Subcutaneous abdominal adipose tissue (tissue), 5 donors: Measurements from ENCODE around the gene FOXL3.

Source experiments
- H3K27ac ChIP-seq: one replicate; pipeline ENCODE4 v1.7.0; 2013; ENCODE audit warnings: low read depth, mild to moderate bottlenecking, inconsistent platforms, low read length, moderate library complexity
- H3K27me3 ChIP-seq, 5 donors: one replicate each; pipeline ENCODE4 v1.7.0; 2013; ENCODE audit warnings: low read length in 5 of 5, inconsistent platforms in 1 of 5; ENCODE audit not compliant: control insufficient read depth in 5 of 5, insufficient read depth in 4 of 5
- H3K36me3 ChIP-seq, 5 donors: one replicate each; pipeline ENCODE4 v1.7.0; 2013; ENCODE audit warnings: low read length in 5 of 5; ENCODE audit not compliant: control insufficient read depth in 5 of 5, insufficient read depth in 5 of 5
- H3K4me1 ChIP-seq, 5 donors: one replicate each; pipeline ENCODE4 v1.7.0; 2013; ENCODE audit warnings: low read length in 5 of 5, mild to moderate bottlenecking in 3 of 5, moderate library complexity in 1 of 5; ENCODE audit not compliant: control insufficient read depth in 5 of 5, insufficient read depth in 5 of 5
- H3K4me3 ChIP-seq, 5 donors: one replicate each; pipeline ENCODE4 v1.7.0; 2013; ENCODE audit warnings: low read length in 5 of 5, low read depth in 1 of 5
- H3K9ac ChIP-seq, 5 donors: one replicate each; pipeline ENCODE4 v1.7.0; 2013; ENCODE audit warnings: low read length in 5 of 5, mild to moderate bottlenecking in 4 of 5, moderate library complexity in 3 of 5
- H3K9me3 ChIP-seq, 5 donors: one replicate each; pipeline ENCODE4 v1.7.0; 2013; ENCODE audit warnings: low read length in 5 of 5; ENCODE audit not compliant: control insufficient read depth in 5 of 5
- donor health status: healthy.
- donor health status: healthy.
- donor health status: healthy.
- donor health status: healthy.
- donor health status: healthy.

FOXL3 gene

DNA sequence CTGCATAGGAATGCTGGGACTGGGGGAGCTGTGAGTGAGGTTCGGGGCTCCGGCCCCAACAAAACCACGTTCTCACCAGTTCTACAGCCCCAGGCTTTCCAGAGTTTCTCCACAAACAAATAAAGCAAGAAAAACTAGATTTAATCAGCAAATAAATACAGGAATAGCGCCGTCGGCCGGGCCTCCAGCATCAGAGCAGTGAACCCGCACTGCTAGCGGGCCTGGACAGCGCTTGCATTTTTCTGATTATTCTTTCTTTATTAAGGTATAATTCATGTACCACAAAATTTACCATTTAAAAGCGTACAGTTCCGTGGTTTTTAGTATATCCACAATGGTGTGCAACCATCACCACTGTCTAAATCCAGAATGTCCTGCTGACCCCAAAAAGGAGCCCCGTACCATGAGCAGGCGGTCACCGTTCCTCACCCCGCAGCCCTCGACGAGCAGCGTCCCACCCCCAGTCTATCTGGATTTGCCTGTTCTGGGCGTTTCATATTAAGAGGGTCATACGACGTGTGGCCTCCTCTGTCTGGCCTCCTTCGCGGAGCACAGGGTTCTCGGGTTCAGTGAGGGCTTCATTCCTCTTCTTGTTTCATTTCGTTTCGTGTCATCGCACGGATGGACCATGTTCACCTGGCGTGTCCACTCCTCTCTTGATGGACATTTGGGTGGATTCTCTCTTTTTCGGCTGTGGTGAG, 35.5 kb upstream of the FOXL3 start:
- Histone ChIP-seq H3K27ac (no peak overlapping the region), H3K4me1 (no peaks in the 10 kb centered on the region), H3K9me3 (no peaks in the 10 kb centered on the region), H3K27me3 (no peaks in the 10 kb centered on the region), H3K9ac (no peak overlapping the region), H3K4me3 (no peak overlapping the region), H3K36me3 (peaks cover 0 to 93% (median 66%) of the 10 kb centered on the region in 5 donors)

- Histone ChIP-seq H3K27ac (no peak overlapping the region), H3K4me3 (no peak overlapping the region), H3K27me3 (no peaks in the 10 kb centered on the region), H3K4me1 (no peaks in the 10 kb centered on the region), H3K9me3 (no peaks in the 10 kb centered on the region), H3K36me3 (peaks cover 0 to 93% (median 67%) of the 10 kb centered on the region in 5 donors), H3K9ac (no peak overlapping the region)
Measured at GRCh38 chr7:255038-255435, 34.9 kb upstream of the FOXL3 start.

GRCh38 chr7:255721-256361, 34.1 kb upstream of the FOXL3 start:
- Histone ChIP-seq H3K27me3 (no peaks in the 10 kb centered on the region), H3K4me1 (no peaks in the 10 kb centered on the region), H3K9ac (no peak overlapping the region), H3K36me3 (peaks cover 0 to 93% (median 66%) of the 10 kb centered on the region in 5 donors), H3K4me3 (no peak overlapping the region), H3K27ac (no peak overlapping the region), H3K9me3 (no peaks in the 10 kb centered on the region)

DNA sequence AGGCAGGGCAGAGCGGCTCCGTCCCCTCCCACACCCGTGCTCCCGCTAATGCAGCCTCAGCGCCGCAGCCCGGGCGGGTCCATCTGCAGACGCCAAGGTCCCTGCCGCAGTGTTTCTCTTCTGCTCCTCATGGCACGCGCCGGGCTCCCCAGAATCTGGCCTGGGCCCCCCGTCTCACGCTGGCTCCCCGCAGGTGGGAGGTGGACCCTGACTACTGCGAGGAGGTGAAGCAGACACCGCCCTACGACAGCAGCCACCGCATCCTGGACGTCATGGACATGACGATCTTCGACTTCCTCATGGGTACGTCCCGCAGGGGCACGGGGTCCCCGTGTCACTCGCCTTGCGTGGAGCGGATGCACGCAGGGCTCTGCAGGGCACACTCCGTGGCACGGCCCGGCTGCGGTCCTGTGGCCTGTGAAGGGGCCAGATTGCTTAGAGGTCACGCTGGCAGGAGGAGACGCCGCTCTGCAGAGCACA, 33.5 kb upstream of the FOXL3 start:
- Histone ChIP-seq H3K9me3 (no peaks in the 10 kb centered on the region), H3K4me3 (no peak overlapping the region), H3K36me3 (peaks cover 0 to 93% (median 66%) of the 10 kb centered on the region in 5 donors), H3K4me1 (no peaks in the 10 kb centered on the region), H3K27ac (no peak overlapping the region), H3K9ac (no peak overlapping the region), H3K27me3 (no peaks in the 10 kb centered on the region)

- Histone ChIP-seq H3K4me1 (no peaks in the 10 kb centered on the region), H3K9ac (no peak overlapping the region), H3K9me3 (peaks cover 0 to 3% (median under 1%) of the 10 kb centered on the region in 5 donors), H3K36me3 (peaks cover 0 to 88% (median 62%) of the 10 kb centered on the region in 5 donors), H3K4me3 (no peak overlapping the region), H3K27me3 (no peaks in the 10 kb centered on the region), H3K27ac (no peak overlapping the region)
Measured at GRCh38 chr7:256981-257646, 32.9 kb upstream of the FOXL3 start.

DNA sequence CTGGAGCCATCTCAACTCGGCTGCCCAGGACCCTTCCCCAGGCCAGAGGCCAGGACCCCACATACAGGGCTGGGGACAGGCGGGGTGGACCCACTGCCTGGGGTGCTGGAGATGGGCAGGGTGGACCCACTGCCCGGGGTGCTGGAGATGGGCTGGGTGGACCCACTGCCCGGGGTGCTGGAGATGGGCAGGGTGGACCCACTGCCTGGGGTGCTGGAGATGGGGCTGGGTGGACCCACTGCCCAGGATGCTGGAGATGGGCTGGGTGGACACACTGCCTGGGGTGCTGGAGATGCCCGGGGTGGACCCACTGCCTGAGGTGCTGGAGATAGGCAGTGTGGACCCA, 32.4 kb upstream of the FOXL3 start:
- H3K27me3 ChIP-seq, result no peaks in the 10 kb centered on the region
- H3K27ac ChIP-seq, result no peak overlapping the region
- no peak overlapping the region for H3K9ac ChIP-seq
- H3K36me3 ChIP-seq, result peaks cover 0 to 83% (median 60%) of the 10 kb centered on the region in 5 donors
- H3K4me1 ChIP-seq, result no peaks in the 10 kb centered on the region
- no peak overlapping the region for H3K4me3 ChIP-seq
- H3K9me3 ChIP-seq, result peaks cover 0 to 8% (median 6%) of the 10 kb centered on the region in 5 donors

GRCh38 chr7:258476-259190, 31.3 kb upstream of the FOXL3 start:
- no peaks in the 10 kb centered on the region for H3K4me1 ChIP-seq
- peaks cover 0 to 9% (median 6%) of the 10 kb centered on the region in 5 donors for H3K9me3 ChIP-seq
- no peaks in the 10 kb centered on the region for H3K27me3 ChIP-seq
- H3K9ac ChIP-seq, result no peak overlapping the region
- H3K4me3 ChIP-seq, result no peak overlapping the region
- no peak overlapping the region for H3K27ac ChIP-seq
- H3K36me3 ChIP-seq, result peaks cover 0 to 73% (median 52%) of the 10 kb centered on the region in 5 donors

DNA sequence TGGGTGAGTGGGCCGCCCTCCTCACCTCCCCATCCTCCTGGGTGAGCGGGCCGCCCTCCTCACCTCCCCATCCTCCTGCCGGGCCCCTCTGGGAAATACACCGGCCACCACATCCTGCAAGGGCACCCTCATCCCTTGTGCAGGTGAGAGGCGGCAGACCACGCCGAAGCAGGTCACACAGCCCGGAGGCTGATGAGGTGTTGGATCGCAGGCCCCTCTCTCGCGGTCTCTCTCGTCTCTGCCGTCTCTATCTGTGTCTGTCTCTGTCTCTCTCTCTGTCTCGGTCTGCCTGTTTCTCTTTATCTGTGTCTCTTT, 30.8 kb upstream of the FOXL3 start:
- Histone ChIP-seq H3K9me3 (peaks cover 0 to 9% (median 6%) of the 10 kb centered on the region in 5 donors), H3K36me3 (peaks cover 0 to 72% (median 49%) of the 10 kb centered on the region in 5 donors), H3K9ac (no peak overlapping the region), H3K27me3 (no peaks in the 10 kb centered on the region), H3K4me1 (peaks cover 0 to 1% (median 0%) of the 10 kb centered on the region in 5 donors), H3K4me3 (no peak overlapping the region), H3K27ac (no peak overlapping the region)

GRCh38 chr7:259751-260405, 30.1 kb upstream of the FOXL3 start:
- peaks cover 0 to 67% (median 46%) of the 10 kb centered on the region in 5 donors for H3K36me3 ChIP-seq
- no peak overlapping the region for H3K4me3 ChIP-seq
- no peak overlapping the region for H3K27ac ChIP-seq
- peaks cover 0 to 9% (median 6%) of the 10 kb centered on the region in 5 donors for H3K9me3 ChIP-seq
- H3K27me3 ChIP-seq, result no peaks in the 10 kb centered on the region
- no peak overlapping the region for H3K9ac ChIP-seq
- peaks cover 0 to 2% (median 0%) of the 10 kb centered on the region in 5 donors for H3K4me1 ChIP-seq
